Hematopoietic multipotent progenitor cell treated with erythropoietin and hydrocortisone succinate and interleukin-3 and kit ligand, for 6 days (in vitro differentiated cells): ENCODE data around the gene GRAP2.

Experiments used
- DNase-seq: peaks from one replicate; pipeline ENCODE4 v3.0.0-alpha.2; 2015

Gene GRAP2

GRCh38 chr22:39925909-39926679 lies 25.2 kb downstream of the GRAP2 start:
- DNase-seq: no peak

DNA sequence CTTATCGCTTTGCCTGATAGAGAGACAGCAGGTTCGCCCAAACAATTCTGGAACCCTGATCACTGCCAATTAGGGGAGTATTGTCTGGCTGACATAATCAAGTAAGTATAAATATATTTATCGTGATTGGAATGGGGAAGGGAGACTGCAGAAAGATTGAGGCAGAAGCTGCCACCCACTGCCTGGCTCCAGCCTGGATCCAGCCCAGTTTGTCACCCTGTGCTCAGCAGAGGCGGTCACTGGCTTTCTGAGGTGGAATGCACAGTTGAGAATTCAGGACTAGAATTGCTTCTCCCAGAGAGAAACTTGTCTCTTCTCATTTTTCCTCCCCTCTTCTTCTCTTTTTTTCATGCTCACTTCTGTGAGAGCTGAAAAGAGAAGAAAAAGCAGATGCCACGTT lies 25.9 kb downstream of the GRAP2 start:
- DNase-seq: no peak

DNA sequence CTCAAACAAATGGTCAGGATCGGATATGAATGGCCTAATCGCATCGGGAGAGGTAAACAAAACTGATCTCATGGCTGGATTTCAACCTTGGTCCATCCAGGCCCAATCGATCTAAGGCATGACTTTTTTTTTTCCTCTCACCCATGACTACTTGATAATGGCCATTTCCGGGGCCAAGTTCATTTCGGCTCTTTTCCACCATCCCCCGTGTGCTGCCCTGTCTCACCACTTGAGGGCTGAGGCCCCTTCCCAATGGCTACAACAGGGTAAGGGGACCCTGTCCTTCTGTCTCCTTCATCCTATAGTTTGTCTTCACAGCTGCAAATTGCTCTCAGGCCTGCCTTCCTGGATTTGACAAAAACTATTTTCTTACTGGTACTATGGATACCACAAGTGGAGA lies 26.7 kb downstream of the GRAP2 start:
- DNase-seq: no peak

- no peak for DNase-seq
Observed at GRCh38 chr22:39928536-39929520, 27.9 kb downstream of the GRAP2 start.

DNA sequence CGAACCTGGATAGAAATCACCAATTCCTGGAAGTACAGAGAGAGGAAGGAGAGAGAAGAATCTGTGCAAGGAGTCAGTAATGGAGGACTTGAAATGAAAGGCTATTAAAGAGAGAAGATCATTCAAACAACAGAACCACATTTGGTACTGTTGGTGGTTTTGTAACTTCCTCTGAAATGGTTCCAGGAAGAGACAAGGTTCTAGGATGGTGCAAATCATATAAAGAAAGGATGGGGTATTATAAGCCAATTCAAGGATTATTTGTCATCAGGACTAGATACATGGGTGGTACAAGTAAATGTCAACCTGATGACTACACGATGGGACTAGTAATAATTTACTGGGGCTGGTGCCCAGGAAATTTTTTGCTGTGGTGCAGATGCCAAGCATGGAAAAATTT lies 30.4 kb downstream of the GRAP2 start:
- no peak for DNase-seq

DNA sequence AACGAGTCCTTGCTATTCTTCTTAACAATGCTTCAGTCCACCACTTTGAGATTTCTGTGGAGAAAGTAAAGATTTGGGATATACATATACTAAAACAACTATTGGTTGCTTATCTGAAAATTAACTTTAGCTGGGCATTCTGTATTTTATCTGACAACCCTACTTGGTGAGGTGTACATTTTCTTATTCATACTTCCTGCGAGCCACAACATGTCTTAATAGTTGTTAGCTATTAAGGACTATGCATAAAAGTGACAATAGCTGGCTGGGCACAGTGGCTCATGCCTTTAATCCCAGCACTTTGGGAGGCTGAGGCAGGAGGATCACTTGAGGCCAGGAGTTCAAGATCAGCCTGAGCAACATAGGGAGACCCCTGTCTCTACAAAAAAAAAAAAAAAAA lies 31.3 kb downstream of the GRAP2 start:
- no peak for DNase-seq

DNA sequence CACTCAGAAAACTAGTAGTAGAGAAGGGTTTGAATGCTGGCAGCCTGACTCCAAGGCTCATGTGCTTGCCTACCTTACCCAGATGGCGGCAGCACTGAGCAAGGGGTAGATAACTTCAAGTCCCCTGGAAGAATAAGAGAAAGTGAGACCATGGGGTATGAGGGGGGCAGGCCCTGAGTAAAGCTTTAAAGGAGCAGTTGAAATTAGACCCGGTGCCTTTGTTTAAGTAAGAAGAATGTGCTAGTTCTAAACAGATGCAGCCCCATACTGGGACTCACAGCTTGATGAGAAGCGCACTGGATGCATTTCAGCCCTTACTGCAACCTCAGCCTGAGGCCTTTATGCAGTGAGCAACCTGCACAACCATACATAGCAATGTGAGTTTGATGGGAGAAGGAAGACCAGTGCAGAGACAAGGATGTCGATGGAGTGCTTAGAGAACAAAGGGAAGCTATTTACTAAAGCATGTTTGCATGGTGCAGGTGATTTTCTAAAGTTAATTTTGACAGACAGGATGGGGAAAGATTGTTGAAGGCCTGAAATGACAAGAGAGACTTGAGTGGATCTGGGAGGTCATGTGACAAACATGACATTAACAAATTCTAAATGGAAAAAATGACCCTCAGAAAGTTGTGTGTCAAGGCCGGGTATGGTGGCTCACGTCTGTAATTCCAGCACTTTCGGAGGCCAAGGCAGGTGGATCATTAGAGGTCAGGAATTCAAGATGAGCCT lies 32.2 kb downstream of the GRAP2 start:
- DNase-seq: peak; percentile 85

DNA sequence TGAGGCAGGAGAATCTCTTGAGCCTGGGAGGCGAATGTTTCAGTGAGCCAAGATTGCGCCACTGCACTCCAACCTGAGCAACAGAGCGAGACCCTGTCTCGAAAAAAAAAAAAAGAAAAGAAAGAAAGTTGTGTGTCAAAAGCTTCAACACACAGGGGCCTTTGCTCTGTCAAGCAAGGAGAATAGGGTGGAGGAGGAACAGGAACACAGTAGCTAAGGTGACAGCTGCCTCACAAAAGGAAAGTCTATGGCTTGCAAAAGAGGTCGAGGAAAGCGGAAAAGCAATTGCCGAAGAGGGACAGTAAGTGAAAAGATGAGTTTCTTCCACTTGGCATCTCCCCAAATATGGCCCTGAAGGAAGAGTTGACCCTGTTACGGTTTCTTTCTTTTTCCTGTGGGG lies 32.9 kb downstream of the GRAP2 start:
- no peak for DNase-seq

DNA sequence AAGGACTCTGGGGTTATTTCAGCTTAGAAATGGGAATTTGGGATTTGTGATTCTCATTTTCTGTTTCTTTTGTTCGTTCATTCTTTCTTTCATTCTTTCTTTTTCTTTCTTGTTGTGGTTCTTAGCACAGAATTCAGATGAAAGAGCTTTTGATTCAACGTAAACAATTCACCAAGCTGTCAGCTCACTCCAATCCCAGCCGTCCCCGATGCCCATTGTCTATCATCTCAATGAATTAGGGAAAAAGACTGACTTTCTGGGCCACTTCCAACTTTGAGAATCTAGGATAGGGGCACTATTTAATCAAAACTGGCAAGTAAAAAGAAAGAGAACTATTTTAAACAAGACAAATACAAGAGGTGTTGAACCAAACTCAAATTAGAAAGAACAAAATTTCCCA lies 34.2 kb downstream of the GRAP2 start:
- DNase-seq: no peak

- no peak for DNase-seq
Observed at GRCh38 chr22:39935612-39936011, 34.7 kb downstream of the GRAP2 start.

- no peak for DNase-seq
Observed at GRCh38 chr22:39936523-39937145, 35.8 kb downstream of the GRAP2 start.

DNA sequence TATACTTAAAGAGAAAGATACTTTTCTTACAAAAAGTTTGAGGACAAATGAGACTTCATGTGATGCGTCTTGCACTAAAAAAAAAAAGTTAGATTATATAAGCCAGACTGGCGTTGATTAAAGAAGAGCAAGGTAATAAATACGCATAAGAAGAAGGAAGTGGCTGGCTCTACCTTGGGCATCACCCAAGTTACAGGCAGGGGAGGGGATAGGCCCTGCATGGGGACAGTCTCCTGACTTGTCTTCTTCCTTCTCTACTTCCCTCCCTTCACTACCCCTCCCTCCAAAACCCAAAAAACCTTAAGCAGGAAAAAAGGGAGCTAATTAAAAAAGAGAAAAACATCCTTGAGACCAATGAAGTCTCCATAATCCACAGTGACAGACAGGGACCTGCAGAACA lies 37.0 kb downstream of the GRAP2 start:
- no peak for DNase-seq

DNA sequence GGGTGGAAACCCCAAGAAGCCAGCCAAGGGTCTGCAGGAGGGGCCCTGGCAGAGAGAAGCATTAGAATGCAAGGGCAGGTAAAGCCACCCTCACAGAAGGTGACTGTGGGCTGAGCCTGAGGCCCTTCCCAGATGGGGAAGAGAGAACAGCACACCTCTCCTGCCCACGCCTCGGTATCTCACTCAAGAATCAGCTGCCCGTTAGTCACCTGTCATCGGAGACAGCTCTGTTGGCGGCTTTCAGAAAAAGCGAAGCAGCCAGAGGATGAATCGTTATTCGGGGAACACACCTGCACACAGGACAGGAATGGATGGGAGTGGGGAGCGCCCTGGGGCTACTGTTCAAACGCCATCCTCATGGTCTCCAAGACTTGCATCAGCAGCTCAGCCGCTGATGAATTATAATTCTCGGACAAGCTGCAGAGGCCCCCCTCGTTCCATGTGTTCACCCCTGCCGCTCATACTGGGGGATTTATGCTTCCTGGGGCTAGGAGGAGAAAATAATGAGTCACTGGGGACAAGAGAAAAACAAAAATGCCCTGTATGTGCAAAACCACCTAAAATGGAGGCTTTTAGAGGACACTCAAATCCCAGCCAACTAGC lies 37.7 kb downstream of the GRAP2 start:
- DNase-seq: no peak

DNA sequence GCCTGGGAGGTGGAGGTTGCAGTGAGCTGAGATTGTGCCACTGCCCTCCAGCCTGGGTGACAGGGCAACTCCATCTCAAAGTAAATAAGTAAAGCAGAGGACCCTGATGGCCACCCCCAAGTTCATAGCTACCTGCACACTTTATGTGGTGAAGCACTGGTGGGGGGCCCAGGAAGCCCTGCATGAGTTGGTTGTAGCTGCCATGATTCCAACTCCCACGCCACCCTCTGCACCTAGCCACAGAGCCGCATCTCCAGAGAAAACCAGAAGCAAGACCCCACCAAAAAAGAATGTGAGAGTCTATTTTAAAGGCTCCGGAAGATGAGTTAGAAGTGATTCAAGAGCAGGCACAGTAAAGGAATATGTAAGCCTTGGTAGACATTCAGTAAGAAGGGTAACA lies 38.9 kb downstream of the GRAP2 start:
- DNase-seq: no peak

DNA sequence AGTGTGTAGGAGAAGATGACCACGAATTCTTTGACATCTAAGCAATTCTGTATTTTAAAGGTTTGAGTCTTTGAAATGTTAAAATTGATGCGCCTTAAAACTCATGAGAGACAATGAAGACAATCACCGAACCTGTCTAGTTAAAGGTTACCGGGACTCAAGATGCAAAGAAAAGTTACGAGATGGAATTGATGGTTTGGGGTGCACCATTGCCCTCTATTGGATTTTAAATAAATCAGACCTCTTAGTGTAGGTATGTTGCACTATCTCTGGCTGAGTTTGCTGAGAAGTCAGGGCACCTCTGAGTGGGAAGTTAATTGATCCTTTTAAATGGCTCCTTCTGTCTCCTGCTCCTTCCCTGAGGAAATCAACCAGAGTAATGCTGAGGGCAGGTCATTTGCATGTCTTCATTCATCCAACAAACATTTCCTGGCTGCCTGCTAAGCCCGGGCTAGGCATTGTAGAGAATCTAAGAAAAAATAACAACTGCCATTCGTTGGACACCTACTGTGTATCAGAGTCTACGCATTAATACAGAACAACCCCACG lies 39.9 kb downstream of the GRAP2 start:
- DNase-seq: peak; percentile 45

DNA sequence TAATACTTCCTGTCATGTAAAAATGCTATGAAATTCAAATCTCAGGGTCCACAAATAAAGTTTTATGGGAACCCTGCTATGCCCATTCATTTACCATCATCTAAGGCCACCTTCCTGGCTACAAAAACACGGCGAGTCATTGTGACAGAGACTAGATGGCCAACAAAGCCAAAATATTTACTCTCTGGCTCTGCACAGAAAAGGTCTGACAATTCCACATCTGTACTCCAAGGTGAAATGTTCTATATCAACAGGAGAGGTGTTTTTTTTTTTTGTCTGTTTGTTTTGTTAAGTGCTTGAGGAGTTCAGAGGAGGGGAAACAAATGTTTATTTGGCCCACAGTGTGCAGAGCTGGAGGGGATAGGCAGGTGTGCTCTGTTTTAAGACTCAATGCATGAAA lies 40.7 kb downstream of the GRAP2 start:
- DNase-seq: no peak

- peak; percentile 80 for DNase-seq
Observed at GRCh38 chr22:39942439-39943230, 41.8 kb downstream of the GRAP2 start.

- peak; percentile 38 for DNase-seq
Observed at GRCh38 chr22:39943337-39943736, 42.5 kb downstream of the GRAP2 start.

- no peak for DNase-seq
Observed at GRCh38 chr22:39943953-39944872, 43.3 kb downstream of the GRAP2 start.

- DNase-seq: peak; percentile 58
Observed at GRCh38 chr22:39946126-39946502, 45.2 kb downstream of the GRAP2 start.
